ENCODE measurements around the gene CHD2. TPM values are rescaled to one million over a fixed set of nuclear protein-coding genes. Genes with fewer than 3 reads are reported as not detected.

CHD2 gene
- total and polyA plus RNA-seq, 10 of the 15 experiments (the other 5 are each of a cell fraction or from before 2014, with no cell fraction given): 38.1 to 94.7 (median 63.3) TPM

DNA sequence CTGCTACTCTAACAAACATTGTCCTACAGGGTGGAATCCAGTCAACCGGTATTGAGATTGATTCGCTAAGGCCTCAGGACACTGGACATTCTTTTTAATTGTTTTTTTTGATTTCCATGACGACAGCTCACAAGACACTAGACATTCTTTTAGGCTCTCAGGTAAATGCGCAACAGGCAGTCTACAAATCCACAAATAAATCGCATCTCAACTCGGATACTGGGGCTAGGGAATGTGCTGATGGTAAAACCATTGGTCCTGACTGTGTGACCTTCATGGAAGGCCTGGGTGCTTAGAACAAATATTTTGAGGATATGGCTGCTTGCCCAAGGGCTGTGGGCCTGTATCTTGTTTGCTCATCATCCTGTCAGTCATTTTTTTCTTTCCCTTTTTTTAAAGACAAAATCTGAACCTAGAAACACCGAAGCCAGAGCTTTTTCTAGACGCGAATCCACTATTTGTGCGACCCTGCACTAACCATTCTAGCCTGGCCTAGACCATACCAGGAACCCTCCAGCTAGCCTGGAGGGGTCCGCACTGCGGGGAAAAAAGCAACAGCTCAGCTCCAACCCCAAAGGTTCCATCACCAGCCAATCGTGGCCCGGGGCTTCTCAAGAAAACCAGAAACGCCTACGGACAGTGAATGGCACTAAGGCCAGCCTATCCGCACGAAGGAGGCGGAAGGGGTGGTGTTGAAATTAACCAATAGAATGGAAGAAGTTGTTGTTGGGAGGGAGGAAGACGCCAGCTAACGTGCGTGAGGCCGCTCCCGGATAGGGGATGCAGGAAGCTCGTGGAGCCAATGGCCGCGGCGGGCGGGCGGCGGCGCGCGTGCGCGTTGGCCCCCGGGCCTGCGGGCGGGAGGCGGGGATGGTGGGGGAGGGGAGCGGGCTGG lies 18.1 kb upstream of the CHD2 start:
- peak overlapping the region; percentile 62 for H3K4me3 ChIP-seq
- 8% methylated on average over 28 of the region's 41 CpGs for WGBS (ENCODE audit: insufficient coverage, insufficient replicate concordance, low lambda C conversion rate, missing lambda C conversion rate)
- H3K36me3 ChIP-seq (ENCODE audit: control insufficient read depth in 2 of 2, insufficient read depth in 2 of 2, low read length in 1 of 2): peaks cover 0 to 14% of the 10 kb centered on the region in 2 experiments; a peak in 1 of 4 replicates
- TF ChIP-seq, protein P1, sequence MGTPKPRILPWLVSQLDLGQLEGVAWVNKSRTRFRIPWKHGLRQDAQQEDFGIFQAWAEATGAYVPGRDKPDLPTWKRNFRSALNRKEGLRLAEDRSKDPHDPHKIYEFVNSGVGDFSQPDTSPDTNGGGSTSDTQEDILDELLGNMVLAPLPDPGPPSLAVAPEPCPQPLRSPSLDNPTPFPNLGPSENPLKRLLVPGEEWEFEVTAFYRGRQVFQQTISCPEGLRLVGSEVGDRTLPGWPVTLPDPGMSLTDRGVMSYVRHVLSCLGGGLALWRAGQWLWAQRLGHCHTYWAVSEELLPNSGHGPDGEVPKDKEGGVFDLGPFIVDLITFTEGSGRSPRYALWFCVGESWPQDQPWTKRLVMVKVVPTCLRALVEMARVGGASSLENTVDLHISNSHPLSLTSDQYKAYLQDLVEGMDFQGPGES (IDR thresholded peaks at IDR 0.05): peak; percentile 93
- TF ChIP-seq, protein P2, sequence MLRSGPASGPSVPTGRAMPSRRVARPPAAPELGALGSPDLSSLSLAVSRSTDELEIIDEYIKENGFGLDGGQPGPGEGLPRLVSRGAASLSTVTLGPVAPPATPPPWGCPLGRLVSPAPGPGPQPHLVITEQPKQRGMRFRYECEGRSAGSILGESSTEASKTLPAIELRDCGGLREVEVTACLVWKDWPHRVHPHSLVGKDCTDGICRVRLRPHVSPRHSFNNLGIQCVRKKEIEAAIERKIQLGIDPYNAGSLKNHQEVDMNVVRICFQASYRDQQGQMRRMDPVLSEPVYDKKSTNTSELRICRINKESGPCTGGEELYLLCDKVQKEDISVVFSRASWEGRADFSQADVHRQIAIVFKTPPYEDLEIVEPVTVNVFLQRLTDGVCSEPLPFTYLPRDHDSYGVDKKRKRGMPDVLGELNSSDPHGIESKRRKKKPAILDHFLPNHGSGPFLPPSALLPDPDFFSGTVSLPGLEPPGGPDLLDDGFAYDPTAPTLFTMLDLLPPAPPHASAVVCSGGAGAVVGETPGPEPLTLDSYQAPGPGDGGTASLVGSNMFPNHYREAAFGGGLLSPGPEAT (IDR thresholded peaks at IDR 0.05; ENCODE audit: low read depth): peak; percentile 20; the same call in 1 of the 2 replicates
- peak; percentile 48 for TF ChIP-seq NRF1 (conservative IDR thresholded peaks at IDR 0.05; ENCODE audit: low read depth, low read length)
- no peak for TF ChIP-seq SREBF1 (IDR thresholded peaks at IDR 0.05; ENCODE audit: low read length)
- TF ChIP-seq POU2F2 (IDR thresholded peaks at IDR 0.05; ENCODE audit: borderline replicate concordance, low read depth, low read length): peak; percentile 93
- peak; percentile 31 for TF ChIP-seq MYC (IDR thresholded peaks at IDR 0.05; ENCODE audit: insufficient read depth, insufficient read length, insufficient replicate concordance, low read length, severe bottlenecking)
- 0 out of 2 replicates have a peak, but pooled peaks have one; percentile 17 for TF ChIP-seq SMC3 (IDR thresholded peaks at IDR 0.05; ENCODE audit: borderline replicate concordance, low read length)
- peak; percentile 29; the same call in 1 of the 2 replicates for TF ChIP-seq SPI1 (IDR thresholded peaks at IDR 0.05; ENCODE audit: borderline replicate concordance, insufficient read depth, low read depth, low read length)
- TF ChIP-seq, protein P3, sequence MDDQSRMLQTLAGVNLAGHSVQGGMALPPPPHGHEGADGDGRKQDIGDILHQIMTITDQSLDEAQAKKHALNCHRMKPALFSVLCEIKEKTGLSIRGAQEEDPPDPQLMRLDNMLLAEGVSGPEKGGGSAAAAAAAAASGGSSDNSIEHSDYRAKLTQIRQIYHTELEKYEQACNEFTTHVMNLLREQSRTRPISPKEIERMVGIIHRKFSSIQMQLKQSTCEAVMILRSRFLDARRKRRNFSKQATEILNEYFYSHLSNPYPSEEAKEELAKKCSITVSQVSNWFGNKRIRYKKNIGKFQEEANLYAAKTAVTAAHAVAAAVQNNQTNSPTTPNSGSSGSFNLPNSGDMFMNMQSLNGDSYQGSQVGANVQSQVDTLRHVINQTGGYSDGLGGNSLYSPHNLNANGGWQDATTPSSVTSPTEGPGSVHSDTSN (IDR thresholded peaks at IDR 0.05; ENCODE audit: insufficient replicate concordance, low read depth, low read length): peak; percentile 100
- TF ChIP-seq, protein P4, sequence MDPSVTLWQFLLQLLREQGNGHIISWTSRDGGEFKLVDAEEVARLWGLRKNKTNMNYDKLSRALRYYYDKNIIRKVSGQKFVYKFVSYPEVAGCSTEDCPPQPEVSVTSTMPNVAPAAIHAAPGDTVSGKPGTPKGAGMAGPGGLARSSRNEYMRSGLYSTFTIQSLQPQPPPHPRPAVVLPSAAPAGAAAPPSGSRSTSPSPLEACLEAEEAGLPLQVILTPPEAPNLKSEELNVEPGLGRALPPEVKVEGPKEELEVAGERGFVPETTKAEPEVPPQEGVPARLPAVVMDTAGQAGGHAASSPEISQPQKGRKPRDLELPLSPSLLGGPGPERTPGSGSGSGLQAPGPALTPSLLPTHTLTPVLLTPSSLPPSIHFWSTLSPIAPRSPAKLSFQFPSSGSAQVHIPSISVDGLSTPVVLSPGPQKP (IDR thresholded peaks at IDR 0.05; ENCODE audit: low read depth, low read length): no peak
- TF ChIP-seq RFX5 (IDR thresholded peaks at IDR 0.05; ENCODE audit: low read depth, low read length): peak; percentile 82
- TF ChIP-seq, protein P5, sequence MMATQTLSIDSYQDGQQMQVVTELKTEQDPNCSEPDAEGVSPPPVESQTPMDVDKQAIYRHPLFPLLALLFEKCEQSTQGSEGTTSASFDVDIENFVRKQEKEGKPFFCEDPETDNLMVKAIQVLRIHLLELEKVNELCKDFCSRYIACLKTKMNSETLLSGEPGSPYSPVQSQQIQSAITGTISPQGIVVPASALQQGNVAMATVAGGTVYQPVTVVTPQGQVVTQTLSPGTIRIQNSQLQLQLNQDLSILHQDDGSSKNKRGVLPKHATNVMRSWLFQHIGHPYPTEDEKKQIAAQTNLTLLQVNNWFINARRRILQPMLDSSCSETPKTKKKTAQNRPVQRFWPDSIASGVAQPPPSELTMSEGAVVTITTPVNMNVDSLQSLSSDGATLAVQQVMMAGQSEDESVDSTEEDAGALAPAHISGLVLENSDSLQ (IDR thresholded peaks at IDR 0.05): peak; percentile 100
- peak; percentile 91 for TF ChIP-seq POLR2AphosphoS2 (IDR thresholded peaks at IDR 0.05; ENCODE audit: low read depth, low read length)
- TF ChIP-seq TCF12 (IDR thresholded peaks at IDR 0.05; ENCODE audit: low read depth, low read length): peak; percentile 23; the same call in 1 of the 2 replicates

More for the DNA sequence above, 18.1 kb upstream of the CHD2 start:
- DNase-seq (ENCODE audit: low read depth, low spot score) (peak; percentile 100), FAIRE-seq (peak; percentile 99), ATAC-seq (peak; percentile 90)
- H3K4me1 ChIP-seq (ENCODE audit: control insufficient read depth, insufficient read depth, low read length): peaks cover 5% of the 10 kb centered on the region; the same call in 1 of the 2 replicates
- H2AFZ ChIP-seq (ENCODE audit: control insufficient read depth, low read depth, low read length): peak overlapping the region; percentile 31
- H3K27ac ChIP-seq (ENCODE audit: control insufficient read depth, insufficient read depth): peak overlapping the region; percentile 96
- H4K20me1 ChIP-seq (ENCODE audit: control insufficient read depth, insufficient read depth): no peaks in the 10 kb centered on the region
- peak overlapping the region; percentile 67 for H3K4me2 ChIP-seq (ENCODE audit: control insufficient read depth, insufficient read depth)
- TSS peak; percentile 97 for BruUV-seq (replicated peaks)
- intact Hi-C loops (cut with micrococcal nuclease; ENCODE audit: unreplicated experiment): loop anchor here (1.0 to 5.0 kb wide), 4 partner anchors 22 to 73 kb away; no protein-coding TSS in a partner anchor
- RAD21 ChIA-PET (ENCODE audit: unreplicated experiment): interaction anchor here (0.7 to 10.4 kb wide), 22 partner anchors 13 to 217 kb away, joined by 3 to 174 read pairs (median 5); partner anchors contain the start of gene CHD2
- POLR2A ChIA-PET: interaction anchor here (0.6 to 8.2 kb wide), 24 partner anchors 10 to 85 kb away, joined by 3 to 207 read pairs (median 4); partner anchors contain the start of gene CHD2
- in situ Hi-C loops (cut with MboI): loop anchor here (10.0 kb wide), 1 partner anchor 67 kb away; no protein-coding TSS in a partner anchor
- H3K9me3 ChIP-seq (replicated peaks; ENCODE audit: control insufficient read depth, insufficient read depth, low read length): no peaks in the 10 kb centered on the region
- H3K79me2 ChIP-seq (ENCODE audit: control insufficient read depth, insufficient read depth, low read length): peaks cover 46% of the 10 kb centered on the region
- peak overlapping the region; percentile 69 for H3K9ac ChIP-seq (ENCODE audit: control insufficient read depth, insufficient read depth, low read length)
- H3K27me3 ChIP-seq (replicated peaks in 1 of 2; ENCODE audit: control insufficient read depth in 2 of 2, insufficient read depth in 2 of 2, low read length in 1 of 2): no peaks in the 10 kb centered on the region
- CTCF ChIA-PET: interaction anchor here (0.6 to 2.8 kb wide), 19 partner anchors 13 to 85 kb away, joined by 3 to 25 read pairs (median 4); partner anchors contain the start of gene CHD2
- SMC1A ChIA-PET (ENCODE audit: uncharacterized antibody, unreplicated experiment): interaction anchor here (0.6 to 16.8 kb wide), 18 partner anchors 11 to 107 kb away, joined by 3 to 252 read pairs (median 4); partner anchors contain the start of gene CHD2

Data from GM12878 (cell line).